Endothelial cell of umbilical vein (primary cell): ENCODE measurements around the gene TNIK. TPM values are rescaled to one million over a fixed set of nuclear protein-coding genes. Genes with fewer than 3 reads are reported as not detected.

ENCODE experiments used
- BruUV-seq: library from RNA; stranded (reverse); fragments of 400-500 nt; replicated peaks from 2 replicates; lab custom pipeline; 2021; lab: Mats Ljungman, UMichigan
- CTCF ChIA-PET: fragments of 300-600, 350-600 bp; sonication (Branson Sonifier 250); formaldehyde crosslinking; loops from one replicate; lab custom pipeline; 2021; ENCODE audit warnings: antibody characterized with exemption, inconsistent platforms; lab: Charles Lee
- POLR2A ChIA-PET: fragments of 300-600, 350-600 bp; sonication (Branson Sonifier 250); formaldehyde crosslinking; loops from one replicate; lab custom pipeline; 2021; ENCODE audit warnings: antibody characterized with exemption, inconsistent platforms; lab: Charles Lee
- DNase-seq: peaks from one replicate; pipeline ENCODE4 v3.0.0-alpha.2; 2011; ENCODE audit warnings: low read depth, low spot score
- FAIRE-seq: peaks from 2 replicates; lab custom pipeline; 2011; peaks lifted over from hg19 to GRCh38; lab: Jason Lieb, UNC
- H2AFZ ChIP-seq: 2 replicates; pipeline ENCODE4 v1.6.0; 2012; ENCODE audit warnings: low read depth, low read length, control low read depth, inconsistent platforms
- H3K27ac ChIP-seq: 2 replicates; pipeline ENCODE4 v1.5.1; 2011; ENCODE audit warnings: low read depth, mild to moderate bottlenecking, control low read depth, low read length, moderate library complexity; ENCODE audit not compliant: insufficient read depth
- H3K27me3 ChIP-seq, 2 experiments: 2 replicates each; pipeline versions ENCODE4 v1.6.0 to v1.6.1; 2011; ENCODE audit warnings: low read length in 2 of 2, mixed read lengths in 1 of 2; ENCODE audit not compliant: control insufficient read depth in 2 of 2, insufficient read depth in 2 of 2
- H3K36me3 ChIP-seq, 2 experiments: 2 replicates in 1 of 2; 3 replicates in 1 of 2; pipeline ENCODE4 v1.5.1; 2011; ENCODE audit warnings: low read length in 2 of 2, mild to moderate bottlenecking in 1 of 2, moderate library complexity in 1 of 2; ENCODE audit not compliant: control insufficient read depth in 2 of 2, insufficient read depth in 2 of 2; ENCODE audit errors: extremely low read depth in 1 of 2
- H3K4me1 ChIP-seq: 3 replicates; pipeline ENCODE4 v1.5.1; 2011; ENCODE audit warnings: mild to moderate bottlenecking, low read length; ENCODE audit not compliant: control insufficient read depth, insufficient read depth; ENCODE audit errors: extremely low read depth
- H3K4me2 ChIP-seq: 2 replicates; pipeline ENCODE4 v1.6.1; 2011; ENCODE audit warnings: low read length, control low read depth, mixed read lengths; ENCODE audit not compliant: insufficient read depth
- H3K4me3 ChIP-seq, 3 experiments: fragments of 200-600 bp in 1 of 3; sonication (generic), shearing (Covaris generic) in 1 of 3; replicated peaks in 1 of 3; 2 replicates each; pipeline ENCODE4 v1.5.1; 2011 to 2016; ENCODE audit warnings: control low read depth in 3 of 3, low read length in 3 of 3, mild to moderate bottlenecking in 2 of 3, inconsistent platforms in 1 of 3, low read depth in 1 of 3, moderate library complexity in 1 of 3; ENCODE audit not compliant: insufficient read depth in 1 of 3
- H3K79me2 ChIP-seq: 2 replicates; pipeline ENCODE4 v1.6.0; 2012; ENCODE audit warnings: low read length, inconsistent platforms; ENCODE audit not compliant: control insufficient read depth, insufficient read depth
- H3K9ac ChIP-seq: replicated peaks from 2 replicates; pipeline ENCODE3; 2011; ENCODE audit warnings: low read length, control low read depth; ENCODE audit not compliant: insufficient read depth; ENCODE audit errors: extremely low read depth
- H3K9me1 ChIP-seq: replicated peaks from 3 replicates; pipeline ENCODE4 v1.6.0; 2011; ENCODE audit warnings: mild to moderate bottlenecking, low read length; ENCODE audit not compliant: control insufficient read depth, insufficient read depth; ENCODE audit errors: extremely low read depth
- H3K9me3 ChIP-seq: replicated peaks from 2 replicates; pipeline ENCODE4 v1.5.1; 2012; ENCODE audit warnings: low read length, inconsistent platforms; ENCODE audit not compliant: control insufficient read depth, insufficient read depth
- H4K20me1 ChIP-seq: replicated peaks from 2 replicates; pipeline ENCODE3; 2011; ENCODE audit warnings: mild to moderate bottlenecking, low read length; ENCODE audit not compliant: control insufficient read depth, insufficient read depth; ENCODE audit errors: extremely low read depth
- EZH2 ChIP-seq: IDR thresholded peaks from 2 replicates; pipeline ENCODE4 v1.6.1; 2012; ENCODE audit warnings: borderline replicate concordance, low read depth, mild to moderate bottlenecking, moderate library complexity, low read length, inconsistent platforms; ENCODE audit not compliant: severe bottlenecking
- FOS ChIP-seq: IDR thresholded peaks from 2 replicates; pipeline ENCODE4 v1.6.1; 2011; ENCODE audit warnings: mild to moderate bottlenecking, low read length, moderate library complexity, borderline replicate concordance; ENCODE audit not compliant: insufficient read depth
- GATA2 ChIP-seq: IDR thresholded peaks from 2 replicates; pipeline ENCODE4 v1.7.0; 2011; ENCODE audit warnings: low read depth, mild to moderate bottlenecking, moderate library complexity, mixed read lengths, low read length; ENCODE audit not compliant: insufficient read length, insufficient read depth
- JUN ChIP-seq: IDR thresholded peaks from 2 replicates; pipeline ENCODE4 v1.6.1; 2011; ENCODE audit warnings: borderline replicate concordance, low read depth; ENCODE audit not compliant: insufficient read length, insufficient read depth
- MAX ChIP-seq: IDR thresholded peaks from 2 replicates; pipeline ENCODE4 v1.6.1; 2011; ENCODE audit not compliant: insufficient read depth, insufficient read length
- MYC ChIP-seq: IDR thresholded peaks from one replicate; pipeline ENCODE4 v1.6.1; 2011; ENCODE audit warnings: mild to moderate bottlenecking, low read depth, low read length
- POLR2A ChIP-seq: IDR thresholded peaks from 2 replicates; pipeline ENCODE4 v1.6.1; 2012; ENCODE audit warnings: low read depth, mild to moderate bottlenecking, control low read depth, low read length
- POLR2AphosphoS5 ChIP-seq: IDR thresholded peaks from 2 replicates; pipeline ENCODE4 v1.6.1; 2012; ENCODE audit warnings: low read depth, mild to moderate bottlenecking, control low read depth, low read length, moderate library complexity; ENCODE audit not compliant: insufficient read depth
- dilution Hi-C: fragments of 300-500 bp; cut with MboI; formaldehyde crosslinking; loops from one replicate; pipeline ENCODE4 v1.15.0; 2019; ENCODE audit warnings: low sequenced_read_pairs; ENCODE audit not compliant: extremely low pct_ligation_motif_present
- intact Hi-C: fragments of 100-400 bp; cut with micrococcal nuclease; formaldehyde crosslinking; loops from one replicate; pipeline ENCODE4 v1.10.0; 2022
- polyA plus RNA-seq, 4 experiments: library from polyadenylated mRNA; depleted of rRNA in 3 of 4; stranded (reverse) in 3 of 4; unstranded in 1 of 4; fragments of >200 nt; gene quantifications; 2 replicates each; pipeline versions ENCODE4 v1.2.1 to v1.2.3, GENCODE V29; 2011 to 2012; ENCODE audit warnings: missing spikeins in 1 of 4
- total RNA-seq: library from RNA; stranded (reverse); gene quantifications from 2 replicates; pipeline ENCODE4 v1.2.3, GENCODE V29; 2021
- TF ChIP-seq, protein P1 (sequence below), 2 donors: IDR thresholded peaks; 1 replicate in 1 of 2; 2 replicates in 1 of 2; pipeline ENCODE4 v1.5.1; 2011; ENCODE audit warnings: low read length in 2 of 2, mild to moderate bottlenecking in 2 of 2, moderate library complexity in 2 of 2, control low read depth in 1 of 2, inconsistent platforms in 1 of 2, low read depth in 1 of 2; ENCODE audit not compliant: insufficient read depth in 1 of 2; ENCODE audit errors: extremely low read depth in 1 of 2

The TNIK gene
- total and polyA plus RNA-seq, 2 donors (not counting 3 experiments of a cell fraction or from before 2014, with no cell fraction given): 10.9 to 39.7 TPM

DNA sequence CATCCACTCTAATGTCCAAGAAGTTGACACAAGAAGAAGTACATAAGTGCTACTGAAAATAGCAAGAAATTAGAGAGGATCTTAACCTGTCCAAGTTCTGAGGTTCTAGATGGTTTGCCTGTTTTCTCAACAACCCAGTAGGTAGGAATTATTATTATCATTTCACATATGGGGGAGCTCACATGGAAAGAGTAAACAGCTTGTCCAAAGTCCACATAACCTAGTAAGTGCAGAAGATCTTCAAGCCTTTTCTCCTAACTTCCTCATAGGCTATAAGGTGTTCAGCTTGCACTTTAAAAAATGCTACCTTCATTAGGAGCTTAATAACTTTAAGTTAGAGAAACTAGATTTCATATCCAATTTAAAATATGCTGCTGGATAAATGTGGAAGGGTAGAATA is 436.6 kb downstream of the TNIK start:
- H3K9me3 ChIP-seq: no peaks in the 10 kb centered on the region
- TF ChIP-seq MYC: no peak
- no peak for TF ChIP-seq JUN
- TF ChIP-seq EZH2: no peak
- FAIRE-seq (no peak), DNase-seq (no peak)
- H3K4me2 ChIP-seq: no peak overlapping the region
- no peak overlapping the region for H2AFZ ChIP-seq
- no peaks in the 10 kb centered on the region for H3K79me2 ChIP-seq
- H3K4me1 ChIP-seq: peaks cover 5% of the 10 kb centered on the region
- H3K36me3 ChIP-seq: no peaks in the 10 kb centered on the region
- ChIA-PET POLR2A (no interaction called here), CTCF (interaction anchor here (1.3 to 4.0 kb wide), 2 partner anchors 13 to 26 kb away, joined by 3 to 14 read pairs; no protein-coding TSS in a partner anchor)
- H3K27me3 ChIP-seq: peaks cover 5 to 11% of the 10 kb centered on the region in 2 experiments
- no peaks in the 10 kb centered on the region for H3K9me1 ChIP-seq
- no peak overlapping the region for H3K27ac ChIP-seq
- H4K20me1 ChIP-seq: no peaks in the 10 kb centered on the region
- H3K9ac ChIP-seq: no peak overlapping the region
- dilution Hi-C loops (no loop called here), intact Hi-C loops (no loop called here)
- BruUV-seq: no TSS peak
- no peak overlapping the region for H3K4me3 ChIP-seq

DNA sequence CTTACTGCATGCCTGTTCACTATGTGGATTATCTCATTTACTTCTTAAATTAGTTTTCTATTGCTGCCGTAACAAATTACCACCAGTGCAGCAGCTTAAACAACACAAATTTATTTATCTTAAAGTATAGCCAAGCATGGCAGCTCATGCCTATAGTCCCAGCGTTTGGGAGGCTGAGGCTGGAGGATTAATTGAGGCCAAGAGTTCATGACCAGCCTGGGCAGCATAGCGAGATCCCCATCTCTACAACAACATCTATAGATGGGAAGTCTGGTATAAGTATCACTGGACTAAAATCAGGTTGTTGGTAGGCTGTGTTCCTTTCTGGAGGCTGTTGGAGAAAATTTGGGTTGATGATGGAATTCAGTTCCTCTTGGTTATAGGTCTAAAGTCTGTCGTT is 438.8 kb downstream of the TNIK start:
- no peak overlapping the region for H3K4me3 ChIP-seq
- H3K4me1 ChIP-seq: no peaks in the 10 kb centered on the region
- no peaks in the 10 kb centered on the region for H3K36me3 ChIP-seq
- H3K9ac ChIP-seq: no peak overlapping the region
- TF ChIP-seq MYC (no peak), MAX (no peak), POLR2A (no peak), GATA2 (no peak), FOS (no peak), POLR2AphosphoS5 (no peak), JUN (no peak), EZH2 (no peak)
- TF ChIP-seq, protein P1, sequence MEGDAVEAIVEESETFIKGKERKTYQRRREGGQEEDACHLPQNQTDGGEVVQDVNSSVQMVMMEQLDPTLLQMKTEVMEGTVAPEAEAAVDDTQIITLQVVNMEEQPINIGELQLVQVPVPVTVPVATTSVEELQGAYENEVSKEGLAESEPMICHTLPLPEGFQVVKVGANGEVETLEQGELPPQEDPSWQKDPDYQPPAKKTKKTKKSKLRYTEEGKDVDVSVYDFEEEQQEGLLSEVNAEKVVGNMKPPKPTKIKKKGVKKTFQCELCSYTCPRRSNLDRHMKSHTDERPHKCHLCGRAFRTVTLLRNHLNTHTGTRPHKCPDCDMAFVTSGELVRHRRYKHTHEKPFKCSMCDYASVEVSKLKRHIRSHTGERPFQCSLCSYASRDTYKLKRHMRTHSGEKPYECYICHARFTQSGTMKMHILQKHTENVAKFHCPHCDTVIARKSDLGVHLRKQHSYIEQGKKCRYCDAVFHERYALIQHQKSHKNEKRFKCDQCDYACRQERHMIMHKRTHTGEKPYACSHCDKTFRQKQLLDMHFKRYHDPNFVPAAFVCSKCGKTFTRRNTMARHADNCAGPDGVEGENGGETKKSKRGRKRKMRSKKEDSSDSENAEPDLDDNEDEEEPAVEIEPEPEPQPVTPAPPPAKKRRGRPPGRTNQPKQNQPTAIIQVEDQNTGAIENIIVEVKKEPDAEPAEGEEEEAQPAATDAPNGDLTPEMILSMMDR (IDR thresholded peaks at IDR 0.05; ENCODE audit: extremely low read depth in 1 of 2, insufficient read depth in 1 of 2, low read depth in 1 of 2, low read length in 2 of 2): no peak
- H3K9me3 ChIP-seq: no peaks in the 10 kb centered on the region
- no peak overlapping the region for H2AFZ ChIP-seq
- dilution Hi-C loops: no loop called here
- peaks cover 5 to 13% of the 10 kb centered on the region in 2 experiments for H3K27me3 ChIP-seq
- FAIRE-seq (no peak), DNase-seq (no peak)
- BruUV-seq: no TSS peak
- H4K20me1 ChIP-seq: no peaks in the 10 kb centered on the region
- H3K4me2 ChIP-seq: no peak overlapping the region
- CTCF ChIA-PET: interaction anchor here (1.5 to 4.0 kb wide), 2 partner anchors 11 to 41 kb away, joined by 4 to 14 read pairs; no protein-coding TSS in a partner anchor
- POLR2A ChIA-PET: no interaction called here
- intact Hi-C loops: no loop called here
- no peak overlapping the region for H3K27ac ChIP-seq
- no peaks in the 10 kb centered on the region for H3K9me1 ChIP-seq
- H3K79me2 ChIP-seq: no peaks in the 10 kb centered on the region
